Measurements from ENCODE around the gene NUDT15.
A peak's percentile ranks its signal among the peaks of the same experiment; 100 is the strongest.

Gene NUDT15

DNA sequence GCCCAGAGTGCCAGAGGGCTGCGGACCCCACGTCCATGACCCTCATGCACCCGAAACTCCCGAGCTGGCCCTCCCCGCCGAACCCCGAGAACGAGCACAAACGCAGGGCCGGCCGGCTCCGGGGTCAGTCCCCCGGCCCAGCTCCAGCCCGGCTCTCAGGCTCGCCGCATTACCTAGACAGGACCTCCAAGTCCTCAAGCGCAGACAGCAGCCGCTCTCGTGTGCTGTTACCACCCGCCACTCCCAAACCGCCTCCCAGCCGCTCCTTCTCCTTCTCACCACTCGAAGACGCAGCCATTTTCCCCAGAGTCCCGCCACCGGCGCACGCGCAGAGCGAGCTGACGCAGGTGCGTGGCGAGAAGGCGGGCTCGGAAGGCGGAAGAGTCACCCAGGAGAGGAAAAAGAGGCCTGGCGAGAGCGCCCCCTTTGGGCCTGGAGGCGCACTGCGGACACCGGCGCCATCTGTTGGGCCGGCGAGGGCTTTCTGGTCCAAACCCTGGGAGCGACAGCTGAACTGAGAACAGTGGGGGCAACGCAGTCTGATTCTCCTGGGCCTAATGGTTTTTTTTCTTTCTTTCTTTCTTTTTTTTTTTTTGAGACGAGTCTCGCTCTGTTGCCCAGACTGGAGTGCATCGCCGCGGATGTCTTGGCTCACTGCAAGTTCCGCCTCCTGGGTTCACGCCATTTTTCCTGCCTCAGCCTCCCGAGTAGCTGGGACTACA, 57.4 kb downstream of the NUDT15 start, which contains the start of gene MED4:
Gene MED4, minus strand, starts transcription at position 324 of the 722 bp plus-strand sequence. Its CDS starts 26 bp downstream, at position 298.
- no peaks in the 10 kb centered on the region for H3K27me3 ChIP-seq (ENCODE audit: control insufficient read depth, low read length)
- H3K9me2 ChIP-seq (replicated peaks; ENCODE audit: control insufficient read depth, low read length) = no peaks in the 10 kb centered on the region
- TF ChIP-seq EZH2phosphoT487 (IDR thresholded peaks at IDR 0.05; ENCODE audit: borderline replicate concordance, low read length) = no peak
- TF ChIP-seq, protein P1, sequence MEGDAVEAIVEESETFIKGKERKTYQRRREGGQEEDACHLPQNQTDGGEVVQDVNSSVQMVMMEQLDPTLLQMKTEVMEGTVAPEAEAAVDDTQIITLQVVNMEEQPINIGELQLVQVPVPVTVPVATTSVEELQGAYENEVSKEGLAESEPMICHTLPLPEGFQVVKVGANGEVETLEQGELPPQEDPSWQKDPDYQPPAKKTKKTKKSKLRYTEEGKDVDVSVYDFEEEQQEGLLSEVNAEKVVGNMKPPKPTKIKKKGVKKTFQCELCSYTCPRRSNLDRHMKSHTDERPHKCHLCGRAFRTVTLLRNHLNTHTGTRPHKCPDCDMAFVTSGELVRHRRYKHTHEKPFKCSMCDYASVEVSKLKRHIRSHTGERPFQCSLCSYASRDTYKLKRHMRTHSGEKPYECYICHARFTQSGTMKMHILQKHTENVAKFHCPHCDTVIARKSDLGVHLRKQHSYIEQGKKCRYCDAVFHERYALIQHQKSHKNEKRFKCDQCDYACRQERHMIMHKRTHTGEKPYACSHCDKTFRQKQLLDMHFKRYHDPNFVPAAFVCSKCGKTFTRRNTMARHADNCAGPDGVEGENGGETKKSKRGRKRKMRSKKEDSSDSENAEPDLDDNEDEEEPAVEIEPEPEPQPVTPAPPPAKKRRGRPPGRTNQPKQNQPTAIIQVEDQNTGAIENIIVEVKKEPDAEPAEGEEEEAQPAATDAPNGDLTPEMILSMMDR (IDR thresholded peaks at IDR 0.05; ENCODE audit: low read depth, low read length, poor library complexity, severe bottlenecking) = peak; percentile 98
- H4K20me1 ChIP-seq (ENCODE audit: control insufficient read depth, insufficient read depth, low read depth, low read length) = peaks cover 14% of the 10 kb centered on the region
- peak within 1 kb of the TSS; percentile 66 for H3K4me2 ChIP-seq (ENCODE audit: low read length)
- H3K36me3 ChIP-seq (ENCODE audit: control insufficient read depth, low read length) = peaks cover 16% of the 10 kb centered on the region
- H3K9me3 ChIP-seq (ENCODE audit: control insufficient read depth, insufficient read depth, low read length) = no peaks in the 10 kb centered on the region
- no peak within 1 kb of the TSS for H3K27ac ChIP-seq (ENCODE audit: low read depth, low read length)
- H3K4me1 ChIP-seq (ENCODE audit: control insufficient read depth, low read length) = peaks cover 26% of the 10 kb centered on the region
- H3K79me2 ChIP-seq (ENCODE audit: control insufficient read depth, low read length) = peaks cover 50% of the 10 kb centered on the region
- no peaks in the 10 kb centered on the region for H3F3A ChIP-seq (ENCODE audit: control insufficient read depth, insufficient read depth)
- H3K4me3 ChIP-seq (ENCODE audit: low read length) = peak within 1 kb of the TSS; percentile 91

DNA sequence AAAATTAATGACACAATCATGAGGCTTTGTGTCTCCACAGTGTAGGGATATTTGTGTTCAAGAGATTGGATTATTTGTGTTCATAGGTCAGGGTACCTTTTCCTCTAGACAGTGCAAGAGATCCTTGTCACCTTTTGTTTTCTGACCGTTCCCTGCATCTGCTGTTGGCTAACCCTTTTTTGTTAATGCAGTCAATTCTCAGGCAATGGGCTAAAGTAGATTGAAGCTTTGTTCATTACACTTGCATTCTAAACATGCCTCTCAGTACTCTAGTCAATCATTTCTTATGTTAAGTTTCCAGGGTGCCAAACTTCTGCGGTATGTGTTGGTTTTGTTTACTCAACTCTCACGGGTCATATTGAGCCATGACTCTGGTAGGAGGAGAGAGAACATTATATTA, 59.1 kb downstream of the NUDT15 start:
- peaks cover 21% of the 10 kb centered on the region for H3K4me1 ChIP-seq (ENCODE audit: control insufficient read depth, low read length)
- peaks cover 15% of the 10 kb centered on the region for H3K36me3 ChIP-seq (ENCODE audit: control insufficient read depth, low read length)
- no peaks in the 10 kb centered on the region for H3K27me3 ChIP-seq (ENCODE audit: control insufficient read depth, low read length)
- no peak overlapping the region for H3K27ac ChIP-seq (ENCODE audit: low read depth, low read length)
- H3K9me3 ChIP-seq (ENCODE audit: control insufficient read depth, insufficient read depth, low read length) = no peaks in the 10 kb centered on the region
- no peak for TF ChIP-seq EZH2phosphoT487 (IDR thresholded peaks at IDR 0.05; ENCODE audit: borderline replicate concordance, low read length)
- TF ChIP-seq, protein P1 (IDR thresholded peaks at IDR 0.05; ENCODE audit: low read depth, low read length, poor library complexity, severe bottlenecking) = no peak
- no peaks in the 10 kb centered on the region for H3K9me2 ChIP-seq (replicated peaks; ENCODE audit: control insufficient read depth, low read length)
- peaks cover 11% of the 10 kb centered on the region for H4K20me1 ChIP-seq (ENCODE audit: control insufficient read depth, insufficient read depth, low read depth, low read length)
- H3K4me3 ChIP-seq (ENCODE audit: low read length) = no peak overlapping the region
- peaks cover 33% of the 10 kb centered on the region for H3K79me2 ChIP-seq (ENCODE audit: control insufficient read depth, low read length)
- no peaks in the 10 kb centered on the region for H3F3A ChIP-seq (ENCODE audit: control insufficient read depth, insufficient read depth)
- H3K4me2 ChIP-seq (ENCODE audit: low read length) = no peak overlapping the region
